Frontal cortex (tissue), 4 donors: ENCODE measurements around the gene ABCG5. TPM values are rescaled to one million over a fixed set of nuclear protein-coding genes. Genes with fewer than 3 reads are reported as not detected.

Source experiments
- DNase-seq, 2 donors: peaks; one replicate each; pipeline ENCODE4 v3.0.0; 2012; ENCODE audit warnings: low spot score in 2 of 2
- FAIRE-seq: peaks from 2 replicates; lab custom pipeline; 2012; peaks lifted over from hg19 to GRCh38; lab: Jason Lieb, UNC
- total RNA-seq: library from RNA; depleted of rRNA; stranded (reverse); fragments of >200 nt; gene quantifications from one replicate; pipeline ENCODE4 v1.2.3, GENCODE V29; 2014
- donor health status: control.
- donor health status: control.
- donor health status: control.

Gene ABCG5
- total RNA-seq, 1 donor from 2014 or later = not detected

DNA sequence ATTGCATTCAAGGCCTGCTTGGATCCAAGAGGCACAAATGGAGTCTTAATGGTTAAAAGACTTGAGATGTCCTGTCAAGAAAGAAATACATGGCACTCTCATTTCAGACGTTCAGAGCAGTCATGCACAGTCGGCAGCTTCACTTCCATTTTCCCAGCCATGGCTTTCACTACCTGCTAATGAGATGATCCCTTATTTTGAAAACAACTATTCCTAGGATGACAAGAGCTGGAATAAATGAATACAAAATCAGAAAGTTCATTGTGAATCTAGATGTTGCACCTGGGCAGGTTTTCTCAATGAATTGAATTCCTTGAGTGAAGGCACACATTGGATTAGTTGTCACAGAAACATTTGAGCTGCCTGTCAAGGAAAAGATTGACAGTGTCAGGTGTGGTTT is 25.7 kb downstream of the ABCG5 start:
- DNase-seq = no peak
- FAIRE-seq = no peak

DNA sequence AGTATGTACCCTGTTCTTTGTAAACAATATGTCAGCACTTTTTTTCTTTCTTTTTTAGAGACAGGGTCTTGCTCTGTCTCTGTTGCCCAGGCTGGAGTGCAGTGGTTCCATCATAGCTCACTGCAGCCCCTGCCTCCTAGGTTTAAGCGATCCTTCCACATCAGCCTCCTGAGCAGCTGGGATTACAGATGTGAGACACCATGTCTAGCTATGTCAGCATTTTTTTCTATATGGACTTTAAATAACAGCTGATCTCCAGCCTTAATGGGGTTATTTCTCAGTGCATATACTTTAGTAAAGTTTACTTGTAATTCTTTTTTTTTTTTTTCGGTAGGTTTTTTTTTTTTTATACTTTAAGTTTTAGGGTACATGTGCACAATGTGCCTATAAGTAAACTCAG is 26.6 kb downstream of the ABCG5 start:
- no peak for FAIRE-seq
- no peak for DNase-seq

DNA sequence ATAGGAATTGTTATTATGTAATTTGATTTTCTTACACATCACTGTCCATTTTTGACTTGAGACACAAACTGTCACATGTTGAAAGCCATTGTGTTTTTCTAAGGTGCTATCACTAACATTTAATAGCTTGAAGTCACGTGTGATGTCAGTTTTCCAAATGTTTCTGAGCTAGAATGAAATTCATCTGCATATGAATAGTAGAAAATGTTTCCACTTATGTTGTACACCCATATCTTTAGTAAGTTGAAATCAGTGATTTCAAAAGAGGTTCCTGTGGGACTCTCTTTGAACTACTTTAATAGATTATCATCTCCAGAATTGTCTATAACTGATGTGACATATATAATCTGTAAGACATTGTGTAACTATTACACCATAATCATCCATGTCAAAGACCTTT is 27.8 kb downstream of the ABCG5 start:
- DNase-seq = no peak
- FAIRE-seq = peak; percentile 3

DNA sequence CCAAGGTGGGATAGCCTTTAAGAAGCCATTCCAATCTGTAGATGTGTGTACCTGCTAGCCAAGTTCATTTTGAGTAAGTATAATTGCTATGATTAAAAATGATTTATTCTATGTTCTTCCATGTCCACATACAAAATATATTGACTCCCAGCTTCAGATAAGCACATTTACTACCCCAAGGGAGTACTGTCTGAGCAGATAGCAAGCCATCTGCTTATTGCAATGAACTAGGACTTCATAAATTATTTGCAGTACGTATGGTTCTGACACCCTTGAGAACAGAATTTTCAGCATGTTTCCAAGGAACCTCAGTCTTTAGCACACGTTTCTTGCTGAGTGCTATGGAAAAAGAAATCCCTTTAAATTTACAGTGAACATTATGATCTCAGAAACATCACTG is 28.2 kb downstream of the ABCG5 start:
- FAIRE-seq = no peak
- no peak for DNase-seq

DNA sequence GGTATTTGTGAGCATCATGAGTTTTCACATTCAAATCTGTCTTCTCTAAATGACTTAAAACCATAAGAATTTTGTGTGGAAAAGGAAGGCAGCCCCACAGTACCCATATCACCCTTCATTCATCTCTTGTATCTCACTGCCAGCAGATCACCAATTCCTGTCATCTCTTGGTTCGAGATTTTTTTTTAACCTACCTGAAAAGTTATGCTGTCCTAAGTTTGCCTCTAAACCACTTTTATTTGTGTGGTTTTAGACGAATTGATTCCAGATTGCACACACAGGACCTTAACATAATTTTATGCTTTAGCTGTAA is 32.0 kb downstream of the ABCG5 start:
- FAIRE-seq = no peak
- no peak for DNase-seq

DNA sequence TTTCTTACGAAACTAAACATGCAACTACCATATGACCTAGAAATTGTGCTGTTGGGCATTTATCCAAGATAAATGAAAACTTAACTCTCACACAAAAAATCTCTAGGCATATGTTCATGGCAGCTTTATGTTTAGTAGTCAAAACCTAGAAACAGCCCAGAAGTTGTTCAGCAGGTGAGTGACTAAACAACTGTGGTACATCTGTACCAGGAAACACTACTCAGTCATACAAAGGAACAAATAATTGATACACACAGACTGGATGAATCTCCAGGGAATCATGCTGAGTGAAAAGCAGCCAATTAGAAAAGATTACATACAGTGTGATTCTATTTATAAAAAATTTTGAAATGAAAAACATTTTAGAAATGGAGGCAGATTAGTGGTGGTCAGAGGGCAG is 35.5 kb downstream of the ABCG5 start:
- DNase-seq = no peak
- FAIRE-seq = no peak

DNA sequence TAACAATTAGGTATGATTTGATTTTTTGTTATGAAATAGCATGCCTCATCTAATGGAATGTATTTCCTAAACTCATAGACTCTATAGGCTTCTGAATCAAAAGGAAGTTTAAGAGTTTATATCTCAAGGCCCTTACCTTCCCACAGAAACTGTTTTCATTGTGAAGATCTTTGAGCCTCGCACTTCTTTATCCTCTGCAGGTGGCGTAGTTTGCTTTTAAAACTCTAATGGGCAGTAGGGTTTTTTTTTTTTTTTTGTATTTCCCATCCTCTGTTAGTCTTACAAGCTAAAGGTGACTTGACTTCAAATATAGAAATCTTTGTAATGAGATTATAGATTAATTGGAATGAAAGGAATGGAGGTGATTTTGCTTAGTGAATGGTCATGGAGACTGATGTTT is 36.5 kb downstream of the ABCG5 start:
- DNase-seq (no peak), FAIRE-seq (no peak)

DNA sequence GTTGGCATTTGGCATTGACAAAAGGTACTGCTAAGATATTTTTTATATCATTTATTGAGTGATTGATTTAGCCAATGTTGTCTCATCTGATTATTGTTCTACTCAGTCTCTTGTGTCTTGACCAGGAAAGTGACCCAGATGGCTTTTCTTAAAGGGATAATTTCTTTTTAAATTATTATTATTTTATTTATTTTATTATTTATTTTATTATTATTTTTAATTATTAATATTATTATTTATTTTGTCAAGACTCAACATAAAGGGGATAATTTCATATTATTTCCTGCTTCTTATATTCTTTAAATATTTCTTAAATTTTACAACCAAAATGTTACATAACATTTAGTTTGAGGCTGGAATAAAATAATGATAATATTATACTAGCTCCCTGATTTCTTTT is 37.7 kb downstream of the ABCG5 start:
- DNase-seq (no peak), FAIRE-seq (peak; percentile 85)

DNA sequence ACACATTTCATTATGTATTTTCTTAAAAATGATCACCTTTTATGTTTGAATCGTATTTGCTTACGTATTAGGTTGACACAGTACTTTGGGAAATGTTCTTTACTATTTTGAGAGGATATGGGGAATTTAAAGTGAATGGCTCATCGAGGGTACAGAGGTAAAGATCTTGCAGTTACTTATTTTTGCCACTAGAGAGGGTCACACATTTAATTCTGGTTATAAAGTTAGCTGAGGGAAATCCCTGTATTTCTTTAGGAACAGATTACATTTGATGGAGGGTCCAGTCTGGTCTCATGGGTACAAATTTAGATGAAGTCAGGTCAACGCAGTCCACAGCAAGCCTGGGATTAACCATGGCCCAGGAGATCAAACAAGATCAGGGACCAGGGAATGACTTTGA is 40.3 kb downstream of the ABCG5 start:
- no peak for DNase-seq

DNA sequence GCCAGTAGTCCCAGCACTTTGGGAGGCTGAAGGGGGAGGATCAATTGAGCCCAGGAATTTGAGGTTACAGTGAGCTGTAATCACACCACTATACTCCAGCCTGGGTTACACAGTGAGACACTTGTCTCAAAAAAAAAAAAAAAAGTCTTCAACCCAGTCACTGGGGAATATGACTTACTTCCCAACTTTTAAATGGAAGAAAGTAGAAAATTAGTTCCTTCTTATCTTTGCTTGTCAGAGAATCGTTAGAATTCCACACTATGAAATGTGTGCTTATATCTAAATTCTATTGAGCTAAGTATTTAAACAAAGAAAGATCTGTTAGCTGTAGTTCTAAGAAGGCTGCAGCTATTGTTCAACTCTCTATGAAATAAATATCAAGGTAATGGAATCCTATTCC is 42.4 kb downstream of the ABCG5 start:
- no peak for DNase-seq
- FAIRE-seq = peak; percentile 3

More for the DNA sequence above, 40.3 kb downstream of the ABCG5 start:
- FAIRE-seq = no peak

DNA sequence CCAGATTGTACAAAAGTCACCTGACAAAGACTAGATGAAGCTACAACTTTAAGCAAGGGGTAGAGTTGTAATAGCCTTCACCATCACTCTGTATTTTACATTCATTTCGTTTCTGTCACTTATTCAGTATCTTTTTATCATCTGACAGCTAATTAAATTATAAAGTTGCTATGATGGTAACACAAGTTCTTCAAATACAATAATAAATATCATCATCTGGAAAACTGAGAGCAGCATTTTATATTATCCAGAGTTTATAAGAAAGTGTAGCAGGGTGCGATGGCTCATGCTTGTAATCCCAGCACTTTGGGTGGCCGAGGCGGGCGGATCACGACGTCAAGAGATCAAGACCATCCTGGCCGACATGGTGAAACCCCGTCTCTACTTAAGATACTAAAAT is 43.7 kb downstream of the ABCG5 start:
- DNase-seq = no peak
- FAIRE-seq = no peak

DNA sequence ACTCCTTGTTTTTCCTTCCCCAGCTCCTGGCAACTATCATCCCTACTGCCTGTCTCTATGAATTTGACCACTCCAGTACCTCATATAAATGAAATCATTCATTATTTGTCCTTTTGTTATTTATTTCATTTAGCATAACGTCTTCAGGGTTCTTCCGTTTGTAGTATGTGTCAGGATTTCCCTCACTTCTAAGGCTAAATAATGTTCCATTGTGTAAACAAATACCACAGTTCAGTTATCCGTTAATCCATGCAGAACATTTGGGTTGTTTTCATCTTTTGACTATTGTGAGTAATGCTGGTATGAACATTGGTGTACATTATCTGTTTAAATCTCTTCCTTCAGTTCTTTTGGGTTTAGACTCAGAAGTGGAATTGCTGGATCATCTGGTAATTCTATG is 46.0 kb downstream of the ABCG5 start:
- no peak for DNase-seq
- no peak for FAIRE-seq

DNA sequence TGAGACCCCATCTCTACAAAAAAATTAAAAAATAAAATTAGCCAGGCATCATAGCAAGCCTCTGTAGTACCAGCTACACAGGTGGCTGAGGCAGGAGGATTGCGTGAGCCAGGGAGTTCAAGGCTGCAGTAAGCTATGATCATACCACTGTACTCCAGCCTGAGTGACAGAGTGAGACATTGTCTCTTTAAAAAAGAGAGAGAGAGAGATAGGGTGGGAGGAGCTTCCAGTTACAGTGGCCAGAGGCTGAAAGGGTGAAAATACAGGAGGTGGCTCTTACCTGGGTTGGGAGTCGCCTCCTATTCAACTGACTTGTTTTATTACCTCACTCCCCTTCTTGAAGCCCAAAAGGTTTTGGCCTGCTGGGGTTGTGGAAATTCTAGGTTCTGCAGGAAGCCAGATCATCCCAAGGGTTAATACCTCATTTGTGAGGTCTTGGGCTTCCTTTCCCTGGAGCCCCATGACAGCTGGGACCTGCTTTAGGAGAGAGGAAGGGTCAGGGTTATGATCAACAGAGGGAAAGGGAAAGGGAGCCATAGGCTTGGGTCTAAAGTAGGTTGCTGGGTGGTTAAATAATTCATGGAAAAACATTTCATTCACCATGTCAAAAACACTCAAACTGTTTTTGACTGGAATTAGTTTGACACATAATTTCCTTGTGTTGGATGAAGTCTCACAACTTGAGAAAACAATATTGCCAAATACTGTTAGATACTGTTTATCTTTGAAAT is 47.4 kb downstream of the ABCG5 start:
- FAIRE-seq (no peak), DNase-seq (no peak)

DNA sequence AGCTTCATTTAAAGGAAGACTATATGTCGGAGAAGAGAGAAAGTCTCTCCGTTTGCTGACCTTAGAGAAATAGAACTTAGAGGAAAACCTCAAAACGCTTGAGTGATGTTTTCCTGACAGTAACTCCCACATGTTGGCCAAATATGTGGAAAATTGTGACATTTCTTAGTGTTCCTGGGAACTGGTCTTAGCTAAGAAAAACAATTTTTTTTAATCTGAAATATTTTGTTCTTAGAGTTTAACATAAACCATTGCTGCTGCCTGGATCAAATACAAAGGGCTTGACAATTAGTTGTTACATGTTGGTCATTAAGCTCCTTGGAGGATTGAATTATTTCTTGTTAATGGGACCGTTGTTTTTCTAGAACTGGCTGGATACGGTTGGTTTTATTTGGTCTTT is 48.5 kb downstream of the ABCG5 start:
- FAIRE-seq = no peak
- no peak for DNase-seq

DNA sequence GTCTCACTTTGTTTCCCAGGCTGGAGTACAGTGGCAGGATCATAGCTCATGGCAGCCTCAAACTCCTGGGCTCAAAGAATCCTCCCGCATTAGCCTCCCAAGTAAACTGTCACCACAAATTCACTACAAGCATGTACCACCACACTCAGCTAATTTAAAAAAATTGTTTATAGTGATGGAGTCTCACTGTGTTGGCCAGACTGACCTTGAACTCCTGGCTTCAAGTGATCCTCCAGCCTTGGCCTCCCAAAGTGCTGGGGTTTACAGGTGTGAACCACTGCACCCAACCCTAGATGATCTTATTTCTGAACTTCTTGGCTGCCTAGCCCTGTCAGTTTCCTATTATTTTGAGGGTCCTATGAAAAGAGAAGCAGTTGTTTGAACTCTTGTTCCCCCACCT is 50.0 kb downstream of the ABCG5 start:
- DNase-seq (no peak), FAIRE-seq (no peak)

DNA sequence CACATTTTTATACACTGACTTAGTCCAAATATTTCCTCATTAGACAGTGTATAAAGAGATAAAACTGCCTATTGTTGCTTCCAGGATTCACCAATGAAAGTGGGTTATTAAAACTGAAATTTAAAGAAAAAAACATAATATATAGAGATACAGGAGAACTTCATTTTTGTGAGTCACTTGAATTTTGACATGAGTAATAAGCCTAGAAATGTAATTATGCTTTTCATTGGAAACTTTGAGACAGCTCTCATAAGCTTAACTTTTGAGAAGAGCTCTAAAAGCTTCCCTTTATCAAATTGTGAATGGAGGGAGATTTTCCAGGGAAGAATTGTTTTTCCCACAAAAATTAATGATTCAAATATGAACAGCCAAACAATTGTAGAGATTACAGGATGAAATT is 50.7 kb downstream of the ABCG5 start:
- DNase-seq (no peak), FAIRE-seq (no peak)

DNA sequence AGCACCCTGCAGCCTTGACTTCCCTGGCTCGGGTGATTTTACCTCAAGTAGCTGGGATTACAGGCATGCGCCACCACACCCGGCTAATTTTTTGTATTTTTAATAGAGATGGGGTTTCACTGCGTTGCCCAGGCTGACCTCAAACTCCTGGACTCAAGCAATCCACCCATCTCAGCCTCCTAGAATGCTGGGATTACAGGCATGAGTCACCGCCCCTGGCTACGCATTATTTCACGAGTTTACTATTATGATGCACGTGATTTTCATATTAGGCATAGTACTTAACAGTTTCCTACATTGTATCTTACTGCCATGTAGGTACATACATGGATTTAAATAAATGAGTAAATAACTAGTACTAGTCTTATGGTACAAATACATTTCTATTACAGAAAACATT is 60.4 kb downstream of the ABCG5 start:
- no peak for DNase-seq

DNA sequence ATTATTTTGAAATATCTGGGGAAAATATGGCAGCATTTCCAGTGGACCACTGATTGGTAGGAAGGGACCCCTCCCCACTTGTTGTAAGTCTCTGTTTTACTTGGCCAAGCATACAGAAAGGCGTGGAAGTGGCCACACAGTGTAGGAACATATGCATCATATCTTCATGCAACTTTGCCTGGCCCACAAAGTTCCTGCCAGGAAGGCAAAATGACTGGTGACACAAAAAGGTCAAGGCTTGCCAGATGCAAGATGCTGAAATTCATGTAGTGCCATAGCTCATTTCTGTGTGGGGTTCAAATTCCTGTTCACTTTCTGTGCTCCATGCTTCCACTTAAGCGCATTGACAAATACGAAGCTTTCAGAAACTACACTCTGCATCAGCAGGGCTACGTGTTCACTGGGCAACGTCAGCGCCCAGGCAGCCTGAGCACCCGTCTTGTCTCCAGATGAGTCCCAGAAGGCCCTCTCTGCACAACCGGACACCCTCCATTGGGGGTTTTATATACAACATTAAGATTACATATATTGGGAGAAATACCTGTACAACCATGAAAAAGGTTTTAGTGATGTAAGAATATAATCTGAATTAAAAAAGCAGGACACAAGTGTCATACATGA is 61.2 kb downstream of the ABCG5 start:
- FAIRE-seq = no peak

More for the DNA sequence above, 60.4 kb downstream of the ABCG5 start:
- FAIRE-seq = no peak

DNA sequence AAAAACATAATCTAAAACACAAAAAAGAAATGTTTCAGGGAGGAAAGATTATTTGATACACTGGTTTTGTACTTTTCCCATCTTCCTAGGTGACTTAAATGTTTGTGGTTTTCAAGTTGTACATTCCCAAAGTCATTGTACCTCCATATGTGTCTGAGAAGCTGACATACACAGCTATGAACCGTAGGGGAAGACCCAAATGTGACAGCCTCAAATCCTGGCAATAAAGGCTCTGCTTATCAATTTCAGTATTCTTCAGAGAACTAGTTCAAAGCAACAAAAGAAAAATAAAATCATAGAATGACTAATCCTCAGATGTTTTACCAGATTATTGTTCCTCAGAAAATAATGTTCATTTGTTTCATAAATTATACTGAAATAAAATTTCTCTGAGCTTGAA is 62.3 kb downstream of the ABCG5 start:
- FAIRE-seq = no peak
- DNase-seq = no peak

More for the DNA sequence above, 61.2 kb downstream of the ABCG5 start:
- DNase-seq = no peak

DNA sequence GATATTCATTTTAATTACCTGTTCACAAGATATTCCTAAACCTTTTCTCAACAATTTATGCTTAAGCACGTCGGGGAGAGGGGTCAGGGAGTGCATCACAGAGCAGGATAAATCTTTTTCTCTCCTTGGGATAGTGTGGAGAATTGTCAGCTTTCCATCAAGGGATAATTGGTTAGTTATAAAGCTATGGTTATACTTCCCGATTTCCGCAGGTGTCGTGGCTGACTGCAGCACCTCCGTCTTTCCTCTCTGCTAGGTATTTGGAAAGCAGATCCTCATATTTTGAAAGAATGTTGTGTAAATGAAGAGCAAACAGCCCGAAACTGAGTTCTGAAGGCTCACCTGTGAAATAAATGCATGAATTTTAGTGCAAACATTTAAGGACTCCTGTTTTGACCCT is 64.0 kb downstream of the ABCG5 start:
- DNase-seq = no peak
- FAIRE-seq = no peak

DNA sequence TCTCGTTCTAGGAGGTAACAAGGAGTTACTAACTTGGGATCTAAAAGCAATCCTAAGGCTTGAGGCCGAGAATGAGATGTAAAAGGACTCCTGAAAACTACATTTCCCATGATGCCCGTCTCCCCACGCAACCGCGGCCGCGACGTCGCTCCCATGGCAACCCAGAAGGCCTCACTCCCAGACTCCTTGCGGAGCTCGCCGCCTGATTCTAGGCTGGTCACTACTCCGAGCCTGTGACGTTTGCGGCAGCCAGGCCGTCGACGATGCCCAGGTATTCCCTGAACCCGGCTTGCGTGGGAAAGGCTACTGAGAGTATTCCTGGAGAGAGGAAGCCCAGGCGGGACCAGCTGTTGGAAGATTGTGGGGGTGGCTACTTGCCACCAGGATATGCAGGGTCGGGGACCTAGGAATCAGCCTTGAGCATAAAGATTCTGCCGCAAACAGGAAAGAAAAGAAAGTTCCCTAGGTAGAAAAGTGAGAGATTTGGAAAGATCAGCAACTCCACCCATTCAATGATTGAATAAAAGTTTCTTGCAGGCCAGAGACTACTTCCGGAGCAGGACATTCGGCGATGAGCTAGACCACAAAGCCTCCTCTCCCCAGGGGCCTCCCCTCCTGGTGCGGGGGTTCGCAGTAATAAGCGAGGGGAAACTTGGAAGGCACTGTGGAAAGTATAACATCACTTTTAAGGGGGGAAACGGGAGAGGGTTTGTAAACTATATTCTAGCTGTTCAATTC is 64.6 kb downstream of the ABCG5 start, which contains the start of gene DYNC2LI1:
DYNC2LI1 (plus strand) TSS at position 164 of the 738 bp plus-strand sequence; CDS start at position 264, 100 bp downstream.
- no peak for FAIRE-seq
- peak; percentile 55 to 80 for DNase-seq
